Vagina (tissue), 2 donors: ENCODE results near the gene SHISA3.

ENCODE experiments used
- CTCF ChIP-seq, 3 experiments: fragments of 450-650 bp in 2 of 3; fragments of 200-600 bp in 1 of 3; sonication (generic) in 1 of 3; IDR thresholded peaks; one replicate each; pipeline ENCODE4 v1.5.1; 2017 to 2019; ENCODE audit warnings: antibody characterized with exemption in 3 of 3, mild to moderate bottlenecking in 2 of 3, moderate library complexity in 2 of 3
- POLR2A ChIP-seq, 2 donors: fragments of 450-650 bp; IDR thresholded peaks; one replicate each; pipeline ENCODE4 v1.6.1; 2017; ENCODE audit warnings: antibody characterized with exemption in 2 of 2, mild to moderate bottlenecking in 2 of 2, moderate library complexity in 2 of 2
- POLR2AphosphoS5 ChIP-seq, 2 donors: sonication (generic); formaldehyde crosslinking; IDR thresholded peaks; one replicate each; pipeline ENCODE4 v1.9.0; 2017; ENCODE audit warnings: antibody characterized with exemption in 2 of 2, mild to moderate bottlenecking in 2 of 2, low read depth in 1 of 2; ENCODE audit not compliant: insufficient read depth in 1 of 2

GRCh38 chr4:42392436-42392835 is 4.9 kb upstream of the SHISA3 start:
- no peak for TF ChIP-seq CTCF (IDR thresholded peaks at IDR 0.05)
- no peak for TF ChIP-seq POLR2A (IDR thresholded peaks at IDR 0.05)
- TF ChIP-seq POLR2AphosphoS5 (IDR thresholded peaks at IDR 0.05; ENCODE audit: insufficient read depth in 1 of 2, low read depth in 1 of 2): no peak
